AG04449 (cell line): ENCODE measurements around the gene KRT12.

ENCODE experiments used
- CTCF ChIA-PET: fragments of 350-600 bp; formaldehyde crosslinking; extraction: SDS; loops from one replicate; lab custom pipeline; 2021; ENCODE audit warnings: antibody characterized with exemption; lab: Yijun Ruan, JAX
- POLR2A ChIA-PET: fragments of 400-600, 350-600 bp; formaldehyde crosslinking; extraction: SDS; loops from one replicate; lab custom pipeline; 2020; ENCODE audit warnings: antibody characterized with exemption, inconsistent platforms; lab: Yijun Ruan, JAX
- DNase-seq: peaks from one replicate; pipeline ENCODE4 v3.0.0-alpha.2; 2010; ENCODE audit warnings: low read depth, low spot score
- H3K4me3 ChIP-seq: 2 replicates; pipeline ENCODE4 v1.5.1; 2011; ENCODE audit warnings: low read depth, mild to moderate bottlenecking, control low read depth, low read length
- CTCF ChIP-seq: IDR thresholded peaks from one replicate; pipeline ENCODE4 v1.5.1; 2011; ENCODE audit warnings: mild to moderate bottlenecking, moderate library complexity, low read length, control low read depth, inconsistent platforms; ENCODE audit not compliant: insufficient read depth; ENCODE audit errors: missing control alignments

Gene KRT12

GRCh38 chr17:40824015-40824832 lies 42.8 kb downstream of the KRT12 start:
- POLR2A ChIA-PET: interaction anchor here (1.1 kb wide), 1 partner anchor 865 kb away, joined by 3 read pairs; the partner anchor contains the start of gene EIF1
- H3K4me3 ChIP-seq: no peak overlapping the region
- TF ChIP-seq CTCF: no peak
- DNase-seq: no peak
- CTCF ChIA-PET: interaction anchor here (1.3 to 3.3 kb wide), 5 partner anchors 8 to 841 kb away, joined by 3 to 14 read pairs (median 5); no protein-coding TSS in a partner anchor

- ChIA-PET CTCF (interaction anchor here (1.1 to 1.4 kb wide), 3 partner anchors 19 to 843 kb away, joined by 3 to 8 read pairs (median 4); no protein-coding TSS in a partner anchor), POLR2A (interaction anchor here (0.6 kb wide), 1 partner anchor 594 kb away, joined by 3 read pairs; no protein-coding TSS in a partner anchor)
- no peak within 1 kb of the TSS for H3K4me3 ChIP-seq
- no peak for TF ChIP-seq CTCF
- no peak for DNase-seq
Measured at GRCh38 chr17:40822132-40822812, 44.8 kb downstream of the KRT12 start, which contains the start of gene KRT10. TSS of gene KRT10 (minus strand) at chr17:40822614. CDS start at chr17:40822585, 29 bp downstream.

- CTCF ChIA-PET: interaction anchor here (1.1 to 1.4 kb wide), 3 partner anchors 18 to 844 kb away, joined by 3 to 8 read pairs (median 4); no protein-coding TSS in a partner anchor
- no peak overlapping the region for H3K4me3 ChIP-seq
- POLR2A ChIA-PET: no interaction called here
- no peak for TF ChIP-seq CTCF
- DNase-seq: no peak
Measured at GRCh38 chr17:40821536-40821935, 45.5 kb downstream of the KRT12 start.

DNA sequence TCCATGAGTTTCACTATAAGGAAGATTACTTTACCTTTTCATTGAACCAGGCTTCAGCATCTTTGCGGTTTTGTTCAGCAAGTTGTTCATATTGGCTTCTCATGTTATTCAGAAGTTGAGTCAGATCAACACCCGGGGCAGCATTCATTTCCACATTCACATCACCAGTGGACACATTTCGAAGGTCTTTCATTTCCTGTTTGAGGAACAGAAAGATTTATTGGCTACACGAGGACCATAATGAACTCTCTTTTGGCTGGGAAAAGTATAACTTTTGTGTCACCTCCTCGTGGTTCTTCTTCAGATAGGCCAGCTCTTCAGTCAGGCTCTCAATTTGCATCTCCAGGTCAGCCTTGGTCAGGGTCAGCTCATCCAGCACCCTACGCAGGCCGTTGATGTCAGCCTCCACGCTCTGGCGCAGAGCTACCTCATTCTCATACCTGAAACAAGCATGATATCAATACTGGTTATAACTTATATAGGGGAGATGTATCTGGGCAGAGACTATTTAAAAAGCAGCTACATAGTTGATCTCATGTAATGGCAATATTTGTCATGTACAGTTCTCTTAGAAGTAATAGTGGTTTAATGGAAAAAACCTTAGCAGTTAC lies 46.7 kb downstream of the KRT12 start:
- TF ChIP-seq CTCF: no peak
- POLR2A ChIA-PET: no interaction called here
- DNase-seq: no peak
- no peak overlapping the region for H3K4me3 ChIP-seq
- CTCF ChIA-PET: interaction anchor here (0.9 to 4.1 kb wide), 6 partner anchors 36 to 846 kb away, joined by 3 to 26 read pairs (median 16); no protein-coding TSS in a partner anchor

GRCh38 chr17:40819528-40820125 lies 47.4 kb downstream of the KRT12 start:
- ChIA-PET CTCF (interaction anchor here (0.8 to 4.1 kb wide), 9 partner anchors 8 to 847 kb away, joined by 3 to 26 read pairs (median 12); no protein-coding TSS in a partner anchor), POLR2A (interaction anchor here (0.8 kb wide), 1 partner anchor 870 kb away, joined by 5 read pairs; no protein-coding TSS in a partner anchor)
- no peak for DNase-seq
- peak overlapping the region; percentile 71 for H3K4me3 ChIP-seq
- no peak for TF ChIP-seq CTCF
